GM12874 (cell line): ENCODE data around the gene PAX5.

Experiments used
- TF ChIP-seq, protein P1 (sequence below): IDR thresholded peaks from 2 replicates; pipeline ENCODE4 v1.5.1; 2011; ENCODE audit warnings: low read depth, mild to moderate bottlenecking, control low read depth, low read length, moderate library complexity; ENCODE audit not compliant: insufficient read depth

Gene PAX5

DNA sequence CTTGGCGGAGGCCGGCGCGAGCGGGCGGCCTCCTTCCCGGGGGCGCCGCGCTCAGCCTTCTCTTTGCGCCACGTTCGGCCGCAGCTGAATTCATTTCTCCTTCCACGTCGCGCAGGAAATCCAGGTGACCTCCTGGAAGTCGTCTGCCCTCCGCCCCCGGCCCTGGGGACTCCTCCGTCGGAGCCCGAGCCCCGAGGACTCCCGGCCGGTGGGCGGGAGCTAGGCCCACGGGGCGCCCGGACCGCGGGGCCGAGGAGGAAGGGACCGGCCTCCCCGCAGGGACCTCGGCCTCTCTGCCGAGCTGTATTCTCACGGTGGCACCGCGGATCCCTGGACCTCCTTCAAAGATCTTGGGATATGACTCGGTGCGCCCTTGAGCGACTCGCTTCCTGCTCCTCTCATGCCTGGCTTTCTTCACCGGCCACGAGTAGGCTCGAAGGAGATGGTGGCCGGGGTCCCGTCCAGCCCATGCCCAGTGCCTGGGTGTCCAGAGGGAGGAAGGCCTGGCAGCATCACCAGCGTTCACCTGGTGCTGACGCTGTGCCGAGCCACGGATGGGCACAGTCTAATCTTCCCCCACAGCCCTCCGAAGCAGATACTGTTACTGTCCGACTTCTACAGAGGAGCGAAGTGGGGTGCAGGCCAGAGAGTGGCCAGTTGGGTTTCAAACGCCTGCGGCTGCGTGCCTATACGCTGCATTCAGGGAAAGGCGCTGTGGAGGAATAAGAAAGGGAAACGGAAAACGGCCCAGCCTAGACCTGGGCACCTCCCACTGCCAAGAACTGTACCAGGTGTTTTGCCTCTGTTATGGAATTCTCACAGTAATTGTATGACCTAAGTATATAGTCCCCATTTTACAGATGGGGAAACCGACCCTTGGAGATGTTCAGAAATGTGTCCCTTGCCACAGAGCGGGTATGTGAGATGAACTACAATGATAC is 47.3 kb downstream of the PAX5 start:
- TF ChIP-seq, protein P1, sequence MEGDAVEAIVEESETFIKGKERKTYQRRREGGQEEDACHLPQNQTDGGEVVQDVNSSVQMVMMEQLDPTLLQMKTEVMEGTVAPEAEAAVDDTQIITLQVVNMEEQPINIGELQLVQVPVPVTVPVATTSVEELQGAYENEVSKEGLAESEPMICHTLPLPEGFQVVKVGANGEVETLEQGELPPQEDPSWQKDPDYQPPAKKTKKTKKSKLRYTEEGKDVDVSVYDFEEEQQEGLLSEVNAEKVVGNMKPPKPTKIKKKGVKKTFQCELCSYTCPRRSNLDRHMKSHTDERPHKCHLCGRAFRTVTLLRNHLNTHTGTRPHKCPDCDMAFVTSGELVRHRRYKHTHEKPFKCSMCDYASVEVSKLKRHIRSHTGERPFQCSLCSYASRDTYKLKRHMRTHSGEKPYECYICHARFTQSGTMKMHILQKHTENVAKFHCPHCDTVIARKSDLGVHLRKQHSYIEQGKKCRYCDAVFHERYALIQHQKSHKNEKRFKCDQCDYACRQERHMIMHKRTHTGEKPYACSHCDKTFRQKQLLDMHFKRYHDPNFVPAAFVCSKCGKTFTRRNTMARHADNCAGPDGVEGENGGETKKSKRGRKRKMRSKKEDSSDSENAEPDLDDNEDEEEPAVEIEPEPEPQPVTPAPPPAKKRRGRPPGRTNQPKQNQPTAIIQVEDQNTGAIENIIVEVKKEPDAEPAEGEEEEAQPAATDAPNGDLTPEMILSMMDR: no peak

DNA sequence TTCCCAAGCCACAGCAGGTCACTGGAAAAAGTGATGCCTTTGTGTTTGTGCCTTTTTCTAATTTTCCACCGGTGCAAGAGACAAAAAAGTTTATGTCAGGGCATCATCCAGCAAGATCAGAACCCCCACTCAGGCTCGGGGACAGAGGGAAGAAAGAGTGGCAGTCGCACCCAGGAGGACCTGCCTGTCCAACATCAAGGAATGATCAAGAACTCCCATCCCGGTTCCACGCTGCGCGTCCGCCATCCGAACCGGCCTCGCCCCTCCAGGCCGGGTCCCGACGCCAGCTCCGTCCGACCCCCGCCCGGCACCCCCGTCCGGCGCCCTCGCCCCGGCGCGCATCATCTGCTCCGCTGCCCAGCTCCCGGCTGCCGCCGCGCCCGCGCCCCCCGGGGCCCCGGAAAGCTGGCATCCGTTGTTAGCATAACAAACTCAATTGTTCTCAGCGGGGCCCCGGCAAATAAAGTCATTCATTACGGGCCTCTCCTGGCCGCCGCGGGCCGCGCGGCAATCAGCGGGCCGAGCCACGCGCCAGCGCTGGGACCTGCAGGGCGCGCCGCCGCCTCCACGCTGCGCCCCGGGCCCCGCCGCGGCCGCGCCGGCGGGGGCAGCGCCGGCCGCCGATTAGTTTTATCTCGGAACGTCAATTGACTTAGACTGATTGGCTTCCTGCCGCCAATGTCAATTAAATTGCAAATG is 48.1 kb downstream of the PAX5 start:
- TF ChIP-seq, protein P1: no peak

DNA sequence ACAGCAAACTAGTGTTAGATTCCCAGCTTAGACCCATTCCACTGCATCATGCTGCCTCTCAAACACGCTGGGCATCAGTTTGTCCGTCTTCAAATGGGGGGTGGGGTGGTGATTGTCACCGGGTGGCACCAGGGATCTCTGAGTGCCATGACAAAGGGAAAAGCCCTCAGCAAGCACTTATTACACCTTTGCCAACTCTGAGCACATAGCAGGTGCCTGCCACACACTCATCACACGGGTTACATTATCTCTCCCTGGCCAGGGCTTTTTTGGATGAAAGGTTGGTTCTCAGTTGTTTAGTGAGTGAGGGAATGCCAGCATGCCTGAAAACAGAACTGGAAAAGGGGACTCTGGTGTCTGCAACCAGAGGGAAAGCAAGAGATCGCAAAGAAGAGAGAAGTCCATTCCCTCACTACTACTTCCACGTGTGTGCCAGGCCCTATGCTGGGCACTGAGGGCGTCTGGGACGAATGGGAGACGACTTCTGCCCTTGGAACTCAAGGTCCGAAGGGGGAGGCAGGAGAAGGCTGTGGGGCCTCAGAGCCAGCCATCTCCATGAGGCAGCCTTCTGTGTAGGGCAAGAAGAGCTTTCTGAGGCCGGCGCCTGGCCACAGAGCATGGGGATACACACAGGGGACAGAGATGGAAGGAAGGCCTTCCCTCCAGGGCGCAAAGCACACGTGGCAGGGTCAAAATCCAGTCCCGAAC is 48.9 kb downstream of the PAX5 start:
- TF ChIP-seq, protein P1: no peak

DNA sequence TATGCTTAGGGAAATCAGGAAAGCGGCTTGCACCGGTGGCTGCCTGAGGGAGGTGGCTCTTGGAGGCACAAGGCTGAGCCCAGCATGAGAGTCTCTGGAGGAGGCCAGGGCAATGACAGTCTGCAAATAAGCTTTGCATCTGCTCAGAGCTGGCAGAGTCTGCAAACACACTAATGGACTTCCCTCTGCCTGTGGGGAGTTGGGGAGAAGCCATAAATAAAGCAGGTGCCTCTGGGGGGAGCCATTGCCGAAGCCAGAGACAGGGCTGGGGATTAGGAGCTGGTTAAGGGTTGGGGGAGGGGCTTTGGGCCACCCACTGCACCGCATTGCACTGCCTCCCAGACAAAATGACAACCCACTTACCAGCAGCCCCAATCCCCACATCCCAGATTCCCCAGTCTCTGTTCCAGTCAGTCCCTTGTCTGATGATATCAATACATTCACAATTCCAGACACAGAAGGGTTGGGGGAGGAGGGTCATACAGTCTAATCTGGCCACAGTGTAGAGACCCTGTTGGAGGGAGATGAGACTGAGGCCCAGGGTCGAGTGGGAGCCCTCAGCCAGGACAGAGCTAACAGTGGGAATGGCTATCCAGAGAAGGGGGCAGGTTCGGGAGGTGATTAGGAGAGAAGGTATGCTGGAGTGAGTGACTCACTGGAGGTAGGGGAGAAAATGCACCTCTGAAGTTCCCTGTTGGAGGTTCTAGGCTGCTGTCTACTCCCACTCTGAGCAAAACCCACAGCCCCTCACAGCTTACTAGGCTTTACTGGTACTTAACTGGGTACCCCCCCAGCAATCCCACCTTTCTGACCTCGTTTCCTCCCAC is 53.7 kb downstream of the PAX5 start:
- TF ChIP-seq, protein P1: peak; percentile 39; the same call in 1 of the 2 replicates

DNA sequence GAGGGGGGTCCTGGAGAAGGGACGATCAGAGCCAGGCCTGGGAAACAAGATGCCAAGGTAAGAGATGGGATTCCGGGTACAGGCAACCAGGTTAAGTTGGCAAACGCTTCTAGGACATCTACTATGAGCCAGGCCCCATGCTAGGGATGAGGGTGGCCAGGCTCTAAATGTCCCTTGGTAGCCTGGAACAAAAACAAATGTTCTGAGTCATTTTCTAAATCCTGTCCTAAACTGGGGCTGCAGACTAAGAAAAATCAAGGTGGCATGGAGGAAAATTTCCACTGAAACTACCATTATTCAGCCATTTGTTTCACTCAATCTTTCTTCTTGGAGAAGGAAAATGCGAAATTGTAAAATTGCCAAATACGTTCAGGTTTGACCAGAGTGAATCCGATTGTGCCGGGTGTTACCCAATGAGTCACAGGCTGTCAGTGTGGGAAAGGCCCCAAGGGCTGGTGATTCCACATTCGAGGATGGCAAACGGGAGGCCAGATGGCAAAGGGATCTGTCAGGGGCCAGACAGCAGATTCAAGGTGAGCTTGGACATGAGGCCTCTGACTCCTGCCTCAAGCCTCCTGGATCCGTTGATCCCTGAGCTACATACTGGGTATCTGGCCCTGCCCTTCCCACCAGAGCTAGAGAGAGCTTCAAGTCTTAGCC is 57.6 kb downstream of the PAX5 start:
- TF ChIP-seq, protein P1: no peak

DNA sequence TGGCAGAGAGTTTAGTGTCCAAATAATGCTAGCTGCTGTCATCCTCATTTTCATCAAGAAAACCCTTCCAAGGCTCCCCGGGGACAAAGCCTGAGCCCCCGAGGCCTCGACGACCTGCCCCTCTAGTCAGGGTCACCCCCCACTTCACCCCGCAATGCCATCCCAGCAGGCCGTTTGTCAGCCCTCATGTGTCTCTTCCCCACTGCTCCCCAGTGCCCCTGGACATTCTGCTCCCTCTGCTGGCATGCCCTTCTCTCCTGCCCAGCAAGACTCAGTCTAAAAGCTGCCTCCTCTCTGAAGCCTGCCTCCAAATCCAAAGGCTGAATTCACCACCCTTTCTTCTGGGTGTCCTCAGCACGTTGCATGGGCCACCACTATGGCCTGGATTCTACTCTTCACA is 59.3 kb downstream of the PAX5 start:
- TF ChIP-seq, protein P1: no peak
